K562 (cell line): ENCODE data around the gene RNF152. TPM values are rescaled to one million over a fixed set of nuclear protein-coding genes. Genes with fewer than 3 reads are reported as not detected.

Experiments
- CTCF ChIP-seq, 3 experiments: IDR thresholded peaks in 2 of 3; conservative IDR thresholded peaks in 1 of 3; 2 replicates each; pipeline ENCODE4 v1.5.1; 2011 to 2012; ENCODE audit warnings: low read length in 3 of 3, mild to moderate bottlenecking in 3 of 3, control low read depth in 2 of 3, improper control_type of control experiment in 1 of 3, inconsistent platforms in 1 of 3, low read depth in 1 of 3, mixed read lengths in 1 of 3, moderate library complexity in 1 of 3; ENCODE audit not compliant: insufficient read depth in 2 of 3
- CXXC5 ChIP-seq: fragments of 250-450 bp; sonication (Bioruptor Pico); IDR thresholded peaks from 2 replicates; pipeline ENCODE4 v1.8.0; 2022; ENCODE audit warnings: inconsistent platforms, mild to moderate bottlenecking, moderate library complexity
- DIDO1 ChIP-seq: fragments of 450-650 bp; IDR thresholded peaks from 2 replicates; pipeline ENCODE4 v1.6.1; 2016; ENCODE audit warnings: low read depth, missing biosample characterization, missing genetic modification characterization
- FOS ChIP-seq: IDR thresholded peaks from 3 replicates; pipeline ENCODE4 v1.6.1; 2011; ENCODE audit not compliant: insufficient read length; ENCODE audit errors: extremely low read depth
- HES1 ChIP-seq: fragments of 450-650 bp; IDR thresholded peaks from 2 replicates; pipeline ENCODE4 v1.6.1; 2016; ENCODE audit warnings: low read depth, mild to moderate bottlenecking, moderate library complexity
- HEY1 ChIP-seq: fragments of 250-450 bp; sonication (Bioruptor Pico); IDR thresholded peaks from 2 replicates; pipeline ENCODE4 v1.5.0; 2020; ENCODE audit warnings: mild to moderate bottlenecking, moderate library complexity, borderline replicate concordance
- NR1H2 ChIP-seq: sonication (generic); formaldehyde crosslinking; IDR thresholded peaks from 2 replicates; pipeline ENCODE4 v1.4.0; 2020; ENCODE audit warnings: mild to moderate bottlenecking, missing genetic modification reagents
- PHF21A ChIP-seq: fragments of 450-650 bp; IDR thresholded peaks from 2 replicates; pipeline ENCODE4 v1.6.1; 2017; ENCODE audit warnings: low read depth, borderline replicate concordance
- ZFPM2 ChIP-seq: fragments of 250-450 bp; sonication (Bioruptor Pico); IDR thresholded peaks from 2 replicates; pipeline ENCODE4 v1.5.1; 2022; ENCODE audit warnings: mild to moderate bottlenecking
- ZNF584 ChIP-seq: fragments of 200-800 bp; sonication (Bioruptor generic); IDR thresholded peaks from 2 replicates; pipeline ENCODE4 v1.6.1; 2016; ENCODE audit warnings: low read depth, mild to moderate bottlenecking, missing genetic modification characterization, missing compliant biosample characterization
- polyA plus RNA-seq, 8 experiments: library from polyadenylated mRNA; depleted of rRNA in 4 of 8; stranded (reverse) in 5 of 8; unstranded in 3 of 8; fragments of >200 nt; fragmentation: Nextera tagmentation in 2 of 8; fragmentation: Illumina TruSeq in 1 of 8; extraction: Ambion mirVana in 2 of 8; extraction: Trizol in 1 of 8; gene quantifications; 2 replicates each; pipeline versions ENCODE4 v1.2.1 to v1.2.3, GENCODE V29; 2011 to 2014; ENCODE audit warnings: inconsistent platforms in 1 of 8, missing spikeins in 1 of 8
- total RNA-seq, 7 experiments: library from RNA; depleted of rRNA in 6 of 7; stranded (reverse); fragments of >200 nt in 6 of 7; fragmentation: Illumina TruSeq in 2 of 7; extraction: Trizol in 2 of 7; gene quantifications; 2 replicates each; pipeline versions ENCODE4 v1.2.1 to v1.2.3, GENCODE V29; 2011 to 2021; ENCODE audit warnings: low replicate concordance in 1 of 7

The RNF152 gene
- total and polyA plus RNA-seq, 9 of the 15 experiments (the other 6 are each of a cell fraction or from before 2014, with no cell fraction given): 0.04 to 0.05 TPM; not detected in 7

- TF ChIP-seq HES1: no peak
- TF ChIP-seq ZFPM2 (CRISPR knock-in tag): no peak
- no peak for TF ChIP-seq FOS
- TF ChIP-seq HEY1 (CRISPR knock-in tag): no peak
- no peak for TF ChIP-seq CTCF (IDR thresholded peaks at IDR 0.05 in 2 of 3, conservative IDR thresholded peaks at IDR 0.05 in 1 of 3; ENCODE audit: insufficient read depth in 2 of 3, low read depth in 1 of 3, low read length in 3 of 3)
- TF ChIP-seq NR1H2 (CRISPR knock-in tag): no peak
- no peak for TF ChIP-seq ZNF584 (CRISPR knock-in tag)
- TF ChIP-seq PHF21A: no peak
- TF ChIP-seq DIDO1: no peak
- TF ChIP-seq CXXC5 (CRISPR knock-in tag): no peak
- TF ChIP-seq, all 486 proteins: peak for 13
Measured at GRCh38 chr18:61921621-61922235, 28.9 kb upstream of the RNF152 start (continued).
